Activated T-helper 9 cell treated with anti-CD3 and anti-CD28 coated beads, Interleukin-2, amount 50 U/mL, for 16 hours (primary cell): Measurements from ENCODE around the gene INTS6.

Experiments
- DNase-seq: peaks from one replicate; pipeline ENCODE4 v3.0.0-alpha.2; 2020; ENCODE audit warnings: low read depth

The INTS6 gene

GRCh38 chr13:51318876-51319275 lies 134.0 kb downstream of the INTS6 start:
- DNase-seq, result no peak

- DNase-seq, result no peak
These were observed 134.8 kb downstream of the INTS6 start for GRCh38 chr13:51318015-51318414.

- no peak for DNase-seq
These were observed 135.6 kb downstream of the INTS6 start for GRCh38 chr13:51317262-51317661.

- DNase-seq, result no peak
These were observed 139.2 kb downstream of the INTS6 start for GRCh38 chr13:51313619-51314018.

GRCh38 chr13:51311957-51312520 lies 140.8 kb downstream of the INTS6 start:
- DNase-seq, result no peak
